Measurements from ENCODE around the gene PIK3R1. TPM values are rescaled to one million over a fixed set of nuclear protein-coding genes. Genes with fewer than 3 reads are reported as not detected.
A peak's percentile ranks its signal among the peaks of the same experiment; 100 is the strongest.

The PIK3R1 gene
- total and polyA plus RNA-seq, 10 of the 15 experiments (the other 5 are each of a cell fraction or from before 2014, with no cell fraction given), result 7.8 to 38.4 (median 15.7) TPM

DNA sequence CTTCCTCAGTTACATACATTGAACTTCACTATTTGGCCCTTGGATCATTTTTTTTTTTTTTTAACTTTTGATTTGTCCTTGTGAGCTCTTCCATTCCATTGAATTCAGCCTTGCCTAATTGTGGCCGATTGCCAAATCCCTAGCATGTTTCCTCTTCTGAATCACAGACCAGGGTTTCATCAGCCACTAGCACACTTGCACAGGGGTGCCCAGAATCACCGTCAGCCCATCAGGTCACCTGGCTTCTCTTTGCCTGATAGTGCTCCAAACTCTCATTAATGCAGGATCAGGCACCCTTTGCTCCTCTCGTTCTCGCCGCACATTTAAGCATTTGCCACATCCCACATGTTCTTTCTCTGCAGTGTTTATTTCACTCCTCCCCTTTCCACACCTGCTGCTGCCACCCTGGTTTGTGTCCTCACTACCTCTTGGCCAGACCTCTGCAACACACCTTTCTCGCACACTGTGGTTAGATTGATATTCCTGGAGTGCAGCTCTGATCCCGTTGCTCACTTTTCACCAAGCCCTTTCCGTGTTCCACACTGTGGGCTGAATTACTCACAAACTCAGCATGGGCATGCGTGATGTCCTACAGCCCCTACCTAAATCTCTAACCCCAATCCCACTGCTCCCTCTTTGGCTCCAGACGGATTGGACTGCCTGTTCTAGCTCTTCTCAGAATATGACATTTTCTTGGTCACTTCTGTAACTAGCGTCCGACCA is 9.8 kb downstream of the PIK3R1 start:
- Histone ChIP-seq H3K4me1 (ENCODE audit: control insufficient read depth, insufficient read depth, low read length) (peaks cover 3% of the 10 kb centered on the region; the same call in 1 of the 2 replicates), H3K4me2 (ENCODE audit: control insufficient read depth, insufficient read depth) (no peak overlapping the region), H4K20me1 (ENCODE audit: control insufficient read depth, insufficient read depth) (peaks cover 2% of the 10 kb centered on the region; the same call in 1 of the 2 replicates), H3K79me2 (ENCODE audit: control insufficient read depth, insufficient read depth, low read length) (peaks cover 57% of the 10 kb centered on the region), H3K4me3 (no peak overlapping the region), H2AFZ (ENCODE audit: control insufficient read depth, low read depth, low read length) (no peak overlapping the region), H3K27ac (ENCODE audit: control insufficient read depth, insufficient read depth) (no peak overlapping the region), H3K27me3 (replicated peaks in 1 of 2; ENCODE audit: control insufficient read depth in 2 of 2, insufficient read depth in 2 of 2, low read length in 1 of 2) (no peaks in the 10 kb centered on the region), H3K9me3 (replicated peaks; ENCODE audit: control insufficient read depth, insufficient read depth, low read length) (peaks cover 2% of the 10 kb centered on the region; the same call in 2 of the 3 replicates), H3K9ac (ENCODE audit: control insufficient read depth, insufficient read depth, low read length) (no peak overlapping the region), H3K36me3 (ENCODE audit: control insufficient read depth in 2 of 2, insufficient read depth in 2 of 2, low read length in 1 of 2) (peaks cover 1 to 8% of the 10 kb centered on the region in 2 experiments; a peak in 3 of 4 replicates)
- ChIA-PET POLR2A (no interaction called here), CTCF (interaction anchor here (0.7 kb wide), 1 partner anchor 9 kb away, joined by 4 read pairs; no protein-coding TSS in a partner anchor), SMC1A (ENCODE audit: uncharacterized antibody, unreplicated experiment) (interaction anchor here (0.6 to 1.9 kb wide), 2 partner anchors 15 to 419 kb away, joined by 3 to 7 read pairs; no protein-coding TSS in a partner anchor), RAD21 (ENCODE audit: unreplicated experiment) (interaction anchor here (0.9 kb wide), 1 partner anchor 12 kb away, joined by 3 read pairs; no protein-coding TSS in a partner anchor)
- TF ChIP-seq CHD1 (IDR thresholded peaks at IDR 0.05; ENCODE audit: low read depth, low read length), result no peak
- no peak for DNase-seq (ENCODE audit: low read depth, low spot score)
- 94% methylated on average over 12 of the region's 12 CpGs for WGBS (ENCODE audit: insufficient coverage, insufficient replicate concordance, low lambda C conversion rate, missing lambda C conversion rate)
- in situ Hi-C loops (cut with MboI) (no loop called here), intact Hi-C loops (cut with micrococcal nuclease; ENCODE audit: unreplicated experiment) (no loop called here)
- no peak for ATAC-seq
- FAIRE-seq, result no peak
- BruUV-seq (replicated peaks), result no TSS peak

GRCh38 chr5:68225911-68226545 is 10.5 kb downstream of the PIK3R1 start:
- ChIA-PET RAD21 (ENCODE audit: unreplicated experiment) (no interaction called here), SMC1A (ENCODE audit: uncharacterized antibody, unreplicated experiment) (interaction anchor here (1.9 kb wide), 1 partner anchor 14 kb away, joined by 7 read pairs; no protein-coding TSS in a partner anchor), CTCF (no interaction called here), POLR2A (no interaction called here)
- Histone ChIP-seq H3K4me3 (no peak overlapping the region), H3K27me3 (replicated peaks in 1 of 2; ENCODE audit: control insufficient read depth in 2 of 2, insufficient read depth in 2 of 2, low read length in 1 of 2) (no peaks in the 10 kb centered on the region), H2AFZ (ENCODE audit: control insufficient read depth, low read depth, low read length) (no peak overlapping the region), H4K20me1 (ENCODE audit: control insufficient read depth, insufficient read depth) (peaks cover 2% of the 10 kb centered on the region; the same call in 1 of the 2 replicates), H3K4me1 (ENCODE audit: control insufficient read depth, insufficient read depth, low read length) (peaks cover 3% of the 10 kb centered on the region; the same call in 1 of the 2 replicates), H3K36me3 (ENCODE audit: control insufficient read depth in 2 of 2, insufficient read depth in 2 of 2, low read length in 1 of 2) (peaks cover 3 to 8% of the 10 kb centered on the region in 2 experiments; a peak in 3 of 4 replicates), H3K79me2 (ENCODE audit: control insufficient read depth, insufficient read depth, low read length) (peaks cover 57% of the 10 kb centered on the region), H3K9me3 (replicated peaks; ENCODE audit: control insufficient read depth, insufficient read depth, low read length) (no peaks in the 10 kb centered on the region; the same call in 2 of the 3 replicates), H3K9ac (ENCODE audit: control insufficient read depth, insufficient read depth, low read length) (no peak overlapping the region), H3K27ac (ENCODE audit: control insufficient read depth, insufficient read depth) (no peak overlapping the region), H3K4me2 (ENCODE audit: control insufficient read depth, insufficient read depth) (no peak overlapping the region)
- in situ Hi-C loops (cut with MboI) (no loop called here), intact Hi-C loops (cut with micrococcal nuclease; ENCODE audit: unreplicated experiment) (no loop called here)
- no TSS peak for BruUV-seq (replicated peaks)
- ATAC-seq (no peak), FAIRE-seq (no peak), DNase-seq (ENCODE audit: low read depth, low spot score) (no peak)
- TF ChIP-seq BCL3 (IDR thresholded peaks at IDR 0.05; ENCODE audit: borderline replicate concordance, insufficient read depth, low read depth, low read length, poor library complexity, severe bottlenecking), result peak; percentile 51
- TF ChIP-seq ATF2 (IDR thresholded peaks at IDR 0.05; ENCODE audit: low read length), result no peak
- 98% methylated on average over 15 of the region's 15 CpGs for WGBS (ENCODE audit: insufficient coverage, insufficient replicate concordance, low lambda C conversion rate, missing lambda C conversion rate)

Data from GM12878 (cell line).